H9 (cell line): ENCODE results near the gene TMEM39A. TPM values are rescaled to one million over a fixed set of nuclear protein-coding genes. Genes with fewer than 3 reads are reported as not detected.

Experiments used
- DNase-seq: peaks from one replicate; pipeline ENCODE4 v3.0.0-alpha.2; 2017
- H2AFZ ChIP-seq: one replicate; pipeline ENCODE4 v1.6.1; 2013; ENCODE audit warnings: mild to moderate bottlenecking, low read length, control low read depth, moderate library complexity
- H2AK5ac ChIP-seq: 2 replicates; pipeline ENCODE4 v1.6.1; 2013; ENCODE audit warnings: low read length, control low read depth, mixed read lengths; ENCODE audit not compliant: insufficient read length
- H2BK120ac ChIP-seq: one replicate; pipeline ENCODE4 v1.6.1; 2013; ENCODE audit warnings: low read depth, mild to moderate bottlenecking, low read length, control low read depth, inconsistent platforms; ENCODE audit not compliant: poor library complexity, severe bottlenecking
- H2BK12ac ChIP-seq: 2 replicates; pipeline ENCODE4 v1.6.1; 2013; ENCODE audit warnings: low read length, control low read depth, mixed read lengths, low read depth; ENCODE audit not compliant: insufficient read length
- H2BK15ac ChIP-seq: 2 replicates; pipeline ENCODE4 v1.6.1; 2013; ENCODE audit warnings: low read depth, low read length, control low read depth
- H2BK20ac ChIP-seq: one replicate; pipeline ENCODE4 v1.6.1; 2013; ENCODE audit warnings: low read depth, mild to moderate bottlenecking, low read length, control low read depth, inconsistent platforms; ENCODE audit not compliant: poor library complexity, severe bottlenecking
- H2BK5ac ChIP-seq: 2 replicates; pipeline ENCODE4 v1.6.1; 2013; ENCODE audit warnings: low read length, control low read depth, mixed read lengths; ENCODE audit not compliant: insufficient read length
- H3K14ac ChIP-seq: 2 replicates; pipeline ENCODE4 v1.6.1; 2013; ENCODE audit warnings: low read length, control low read depth; ENCODE audit not compliant: insufficient read depth
- H3K18ac ChIP-seq: 2 replicates; pipeline ENCODE4 v1.6.1; 2013; ENCODE audit warnings: low read depth, mild to moderate bottlenecking, mixed read lengths, low read length, control low read depth; ENCODE audit not compliant: insufficient read length
- H3K23ac ChIP-seq: 2 replicates; pipeline ENCODE4 v1.6.1; 2013; ENCODE audit warnings: low read length, control low read depth, mixed read lengths, low read depth; ENCODE audit not compliant: insufficient read length
- H3K23me2 ChIP-seq: 2 replicates; pipeline ENCODE4 v1.6.1; 2013; ENCODE audit warnings: low read depth, mild to moderate bottlenecking, mixed read lengths, low read length, control low read depth; ENCODE audit not compliant: insufficient read length, poor library complexity, severe bottlenecking
- H3K27ac ChIP-seq: 2 replicates; pipeline ENCODE4 v1.5.1; 2013; ENCODE audit warnings: low read length, control low read depth, mixed read lengths, low read depth; ENCODE audit not compliant: insufficient read length
- H3K27me3 ChIP-seq: 2 replicates; pipeline ENCODE4 v1.6.1; 2013; ENCODE audit warnings: low read length, control low read depth, inconsistent platforms; ENCODE audit not compliant: insufficient read depth
- H3K4ac ChIP-seq: 2 replicates; pipeline ENCODE4 v1.6.1; 2013; ENCODE audit warnings: low read depth, mild to moderate bottlenecking, control low read depth, inconsistent platforms, low read length, moderate library complexity
- H3K4me1 ChIP-seq: 2 replicates; pipeline ENCODE4 v1.6.1; 2013; ENCODE audit warnings: low read length, control low read depth, inconsistent platforms; ENCODE audit not compliant: insufficient read depth
- H3K4me2 ChIP-seq: 2 replicates; pipeline ENCODE4 v1.6.1; 2013; ENCODE audit warnings: low read length, control low read depth, mixed read lengths; ENCODE audit not compliant: insufficient read length, insufficient read depth
- H3K56ac ChIP-seq: 2 replicates; pipeline ENCODE4 v1.6.1; 2013; ENCODE audit warnings: low read depth, mild to moderate bottlenecking, mixed read lengths, low read length, control low read depth; ENCODE audit not compliant: insufficient read length
- H3K79me1 ChIP-seq: 2 replicates; pipeline ENCODE4 v1.6.1; 2013; ENCODE audit warnings: low read depth, mild to moderate bottlenecking, moderate library complexity, low read length, control low read depth, inconsistent platforms; ENCODE audit not compliant: insufficient read depth, poor library complexity, severe bottlenecking
- H3K79me2 ChIP-seq: 2 replicates; pipeline ENCODE4 v1.6.1; 2013; ENCODE audit warnings: low read length, control low read depth, inconsistent platforms; ENCODE audit not compliant: insufficient read depth
- H3K9ac ChIP-seq: 2 replicates; pipeline ENCODE4 v1.6.1; 2013; ENCODE audit warnings: low read length, control low read depth, mixed read lengths; ENCODE audit not compliant: insufficient read length; ENCODE audit errors: extremely low read depth
- H3K9me3 ChIP-seq: one replicate; pipeline ENCODE4 v1.6.1; 2013; ENCODE audit warnings: low read depth, low read length, inconsistent platforms; ENCODE audit not compliant: control insufficient read depth
- H3T11ph ChIP-seq: one replicate; pipeline ENCODE4 v1.6.1; 2013; ENCODE audit warnings: mild to moderate bottlenecking, low read length, control low read depth, inconsistent platforms
- H4K20me1 ChIP-seq: one replicate; pipeline ENCODE4 v1.6.1; 2013; ENCODE audit not compliant: control insufficient read depth, insufficient read length, insufficient read depth
- H4K5ac ChIP-seq: 2 replicates; pipeline ENCODE4 v1.6.1; 2013; ENCODE audit warnings: low read depth, mild to moderate bottlenecking, mixed read lengths, low read length, control low read depth; ENCODE audit not compliant: insufficient read length
- H4K8ac ChIP-seq: replicated peaks from 2 replicates; pipeline ENCODE4 v1.6.1; 2013; ENCODE audit warnings: low read length, control low read depth, mixed read lengths, low read depth; ENCODE audit not compliant: insufficient read length
- H4K91ac ChIP-seq: 2 replicates; pipeline ENCODE4 v1.6.1; 2013; ENCODE audit warnings: low read depth, mild to moderate bottlenecking, moderate library complexity, mixed read lengths, low read length, control low read depth; ENCODE audit not compliant: insufficient read length
- H3K27ac Mint-ChIP-seq, 3 experiments: 2 replicates in 2 of 3; 3 replicates in 1 of 3; pipeline ENCODE4 v1.8.0; 2020 to 2021; ENCODE audit warnings: mixed read lengths in 3 of 3, mild to moderate bottlenecking in 1 of 3, moderate library complexity in 1 of 3
- H3K27me3 Mint-ChIP-seq: 2 replicates; pipeline ENCODE4 v1.8.0; 2021; ENCODE audit warnings: low read depth, mild to moderate bottlenecking, moderate library complexity, mixed read lengths
- H3K36me3 Mint-ChIP-seq, 3 experiments: 2 replicates in 2 of 3; 3 replicates in 1 of 3; pipeline ENCODE4 v1.8.0; 2020 to 2021; ENCODE audit warnings: low read depth in 3 of 3, mixed read lengths in 3 of 3; ENCODE audit not compliant: insufficient read depth in 1 of 3
- H3K4me1 Mint-ChIP-seq, 2 experiments: 2 replicates each; pipeline ENCODE4 v1.8.0; 2020; ENCODE audit warnings: mixed read lengths in 2 of 2
- H3K4me3 Mint-ChIP-seq, 2 experiments: 2 replicates in 1 of 2; 3 replicates in 1 of 2; pipeline ENCODE4 v1.8.0; 2020 to 2021; ENCODE audit warnings: mild to moderate bottlenecking in 2 of 2, mixed read lengths in 2 of 2, moderate library complexity in 1 of 2
- H3K9me3 Mint-ChIP-seq, 2 experiments: 2 replicates in 1 of 2; 3 replicates in 1 of 2; pipeline ENCODE4 v1.8.0; 2020; ENCODE audit warnings: mild to moderate bottlenecking in 2 of 2, mixed read lengths in 2 of 2, moderate library complexity in 1 of 2
- CTCF ChIP-seq: fragments of 200-600 bp; sonication (generic); conservative IDR thresholded peaks from 3 replicates; pipeline ENCODE4 v1.8.0; 2021; ENCODE audit warnings: antibody characterized with exemption, mild to moderate bottlenecking
- WGBS: extraction: QIAGEN DNeasy Blood & Tissue Kit; methylation state at CpG from one replicate; pipeline ENCODE4 v1.1.7; 2013; ENCODE audit warnings: missing lambda C conversion rate, low lambda C conversion rate, mixed read lengths; ENCODE audit not compliant: insufficient read length; ENCODE audit errors: extremely low coverage; 5-methylcytosine and 5-hydroxymethylcytosine counted together
- total RNA-seq: library from RNA; stranded (reverse); gene quantifications from 2 replicates; pipeline ENCODE4 v1.2.1, GENCODE V29; 2021

Gene TMEM39A
- total RNA-seq, 1 experiment from 2014 or later = 45.0 TPM

- Histone ChIP-seq H3K79me2 (no peaks in the 10 kb centered on the region; the same call in 1 of the 2 replicates), H3K79me1 (no peaks in the 10 kb centered on the region), H3K9ac (no peak overlapping the region), H2BK20ac (no peak overlapping the region), H3K4ac (no peak overlapping the region), H2AFZ (no peak overlapping the region), H3K23ac (no peak overlapping the region), H4K20me1 (no peaks in the 10 kb centered on the region), H3K56ac (no peak overlapping the region), H2BK12ac (no peak overlapping the region), H3T11ph (no peak overlapping the region), H3K14ac (no peak overlapping the region), H2BK120ac (no peak overlapping the region), H3K9me3 (no peaks in the 10 kb centered on the region), H4K91ac (no peak overlapping the region), H3K4me1 (no peaks in the 10 kb centered on the region), H3K23me2 (peaks cover 3% of the 10 kb centered on the region), H2AK5ac (no peak overlapping the region), H4K8ac (no peak overlapping the region), H2BK15ac (no peak overlapping the region), H3K4me2 (no peak overlapping the region), H2BK5ac (no peak overlapping the region), H3K18ac (no peak overlapping the region), H4K5ac (no peak overlapping the region), H3K27ac (no peak overlapping the region), H3K27me3 (no peaks in the 10 kb centered on the region)
- Mint-ChIP-seq H3K27ac (no peak overlapping the region), H3K36me3 (peaks cover 0 to 12% (median 10%) of the 10 kb centered on the region in 3 experiments; a peak in 5 of 7 replicates), H3K27me3 (no peaks in the 10 kb centered on the region; the same call in 1 of the 2 replicates), H3K9me3 (no peaks in the 10 kb centered on the region), H3K4me3 (no peak overlapping the region), H3K4me1 (peaks cover 6 to 8% of the 10 kb centered on the region in 2 experiments)
- peak; percentile 48 for TF ChIP-seq CTCF
- no peak for DNase-seq
- WGBS = no CpG with 5 or more reads among the region's 2 CpGs
These were observed 31.2 kb upstream of the TMEM39A start for GRCh38 chr3:119494597-119494996.
